Astrocyte (in vitro differentiated cells and primary cell): ENCODE data around the gene JPT2. TPM values are rescaled to one million over a fixed set of nuclear protein-coding genes. Genes with fewer than 3 reads are reported as not detected.

Experiments
- DNase-seq: peaks from one replicate; pipeline ENCODE4 v3.0.0-alpha.2; 2010; ENCODE audit warnings: low read depth
- FAIRE-seq: peaks from 2 replicates; lab custom pipeline; 2011; peaks lifted over from hg19 to GRCh38; lab: Jason Lieb, UNC
- H2AFZ ChIP-seq: 2 replicates; pipeline ENCODE4 v1.6.0; 2012; ENCODE audit warnings: low read depth, low read length, inconsistent platforms
- H3K27ac ChIP-seq: 2 replicates; pipeline ENCODE4 v1.5.1; 2011; ENCODE audit warnings: low read depth, low read length, inconsistent platforms
- H3K27me3 ChIP-seq: 2 replicates; pipeline ENCODE4 v1.6.0; 2011; ENCODE audit warnings: low read length, inconsistent platforms; ENCODE audit not compliant: insufficient read depth
- H3K36me3 ChIP-seq: 2 replicates; pipeline ENCODE4 v1.5.1; 2011; ENCODE audit warnings: low read length, inconsistent platforms; ENCODE audit not compliant: insufficient read depth
- H3K4me1 ChIP-seq: 2 replicates; pipeline ENCODE4 v1.5.1; 2011; ENCODE audit warnings: low read length, inconsistent platforms; ENCODE audit not compliant: insufficient read depth
- H3K4me2 ChIP-seq: 2 replicates; pipeline ENCODE4 v1.6.0; 2012; ENCODE audit warnings: low read length, inconsistent platforms
- H3K4me3 ChIP-seq: 2 replicates; pipeline ENCODE4 v1.5.1; 2011; ENCODE audit warnings: low read depth, mild to moderate bottlenecking, low read length, inconsistent platforms; ENCODE audit not compliant: insufficient read depth
- H3K79me2 ChIP-seq: 2 replicates; pipeline ENCODE4 v1.6.0; 2012; ENCODE audit warnings: mild to moderate bottlenecking, low read length, inconsistent platforms; ENCODE audit not compliant: insufficient read depth
- H3K9ac ChIP-seq: 2 replicates; pipeline ENCODE4 v1.6.0; 2012; ENCODE audit warnings: mild to moderate bottlenecking, low read length, inconsistent platforms
- H3K9me3 ChIP-seq: 2 replicates; pipeline ENCODE4 v1.5.1; 2012; ENCODE audit warnings: low read depth, mild to moderate bottlenecking, low read length, inconsistent platforms; ENCODE audit not compliant: insufficient read depth
- H4K20me1 ChIP-seq: 2 replicates; pipeline ENCODE4 v1.6.0; 2012; ENCODE audit warnings: low read length, inconsistent platforms; ENCODE audit not compliant: insufficient read depth
- H3K27ac Mint-ChIP-seq: one replicate; pipeline ENCODE4 v1.8.0; 2021; ENCODE audit warnings: mild to moderate bottlenecking, mixed read lengths; ENCODE audit not compliant: unreplicated experiment
- H3K27me3 Mint-ChIP-seq: one replicate; pipeline ENCODE4 v1.8.0; 2021; ENCODE audit warnings: low read depth, mixed read lengths; ENCODE audit not compliant: unreplicated experiment
- H3K36me3 Mint-ChIP-seq: one replicate; pipeline ENCODE4 v1.8.0; 2021; ENCODE audit warnings: low read depth, mixed read lengths; ENCODE audit not compliant: unreplicated experiment
- H3K4me1 Mint-ChIP-seq: one replicate; pipeline ENCODE4 v1.8.0; 2021; ENCODE audit warnings: low read depth, mixed read lengths; ENCODE audit not compliant: unreplicated experiment
- H3K4me3 Mint-ChIP-seq: one replicate; pipeline ENCODE4 v1.8.0; 2021; ENCODE audit warnings: mild to moderate bottlenecking, moderate library complexity, mixed read lengths; ENCODE audit not compliant: unreplicated experiment
- H3K9me3 Mint-ChIP-seq: one replicate; pipeline ENCODE4 v1.8.0; 2021; ENCODE audit warnings: mild to moderate bottlenecking, mixed read lengths; ENCODE audit not compliant: unreplicated experiment
- CTCF ChIP-seq: IDR thresholded peaks from 2 replicates; pipeline ENCODE4 v1.5.1; 2011; ENCODE audit warnings: low read depth, mild to moderate bottlenecking, inconsistent platforms, low read length, moderate library complexity; ENCODE audit not compliant: insufficient read depth
- EZH2 ChIP-seq: IDR thresholded peaks from 2 replicates; pipeline ENCODE4 v1.6.1; 2012; ENCODE audit warnings: mild to moderate bottlenecking, low read length, inconsistent platforms; ENCODE audit not compliant: insufficient read depth
- total RNA-seq: library from RNA; stranded (reverse); gene quantifications from 2 replicates; pipeline ENCODE4 v1.2.1, GENCODE V29; 2021

Gene JPT2
- total RNA-seq, 1 donor from 2014 or later: 143 TPM

- no peak overlapping the region for H3K4me2 ChIP-seq
- no peak for DNase-seq
- H3K9ac ChIP-seq: no peak overlapping the region
- TF ChIP-seq EZH2: no peak
- no peak for TF ChIP-seq CTCF
- H3K4me1 ChIP-seq: no peaks in the 10 kb centered on the region
- H3K36me3 ChIP-seq: peaks cover 58% of the 10 kb centered on the region
- peaks cover 5% of the 10 kb centered on the region for H4K20me1 ChIP-seq
- no peak overlapping the region for H2AFZ ChIP-seq
- no peaks in the 10 kb centered on the region for H3K9me3 ChIP-seq
- no peaks in the 10 kb centered on the region for H3K27me3 ChIP-seq
- Mint-ChIP-seq H3K36me3 (peaks cover 49% of the 10 kb centered on the region), H3K4me3 (no peak overlapping the region), H3K4me1 (no peaks in the 10 kb centered on the region), H3K27me3 (no peaks in the 10 kb centered on the region), H3K9me3 (no peaks in the 10 kb centered on the region), H3K27ac (no peak overlapping the region)
- no peaks in the 10 kb centered on the region for H3K79me2 ChIP-seq
- H3K27ac ChIP-seq: no peak overlapping the region
- H3K4me3 ChIP-seq: no peak overlapping the region
- no peak for FAIRE-seq
Measured at GRCh38 chr16:1667271-1667670, 10.8 kb upstream of the JPT2 start.

GRCh38 chr16:1667916-1668315, 10.2 kb upstream of the JPT2 start:
- H3K9me3 ChIP-seq: no peaks in the 10 kb centered on the region
- FAIRE-seq: no peak

More at GRCh38 chr16:1667916-1668315, 10.2 kb upstream of the JPT2 start:
- TF ChIP-seq CTCF (no peak), EZH2 (no peak)
- Histone ChIP-seq H3K4me2 (no peak overlapping the region), H3K27ac (no peak overlapping the region), H3K27me3 (no peaks in the 10 kb centered on the region), H4K20me1 (peaks cover 5% of the 10 kb centered on the region), H3K36me3 (peaks cover 57% of the 10 kb centered on the region), H3K4me3 (no peak overlapping the region), H3K4me1 (no peaks in the 10 kb centered on the region), H2AFZ (no peak overlapping the region), H3K9ac (no peak overlapping the region), H3K79me2 (no peaks in the 10 kb centered on the region)
- Mint-ChIP-seq H3K4me3 (no peak overlapping the region), H3K4me1 (no peaks in the 10 kb centered on the region), H3K9me3 (no peaks in the 10 kb centered on the region), H3K36me3 (peaks cover 52% of the 10 kb centered on the region), H3K27me3 (no peaks in the 10 kb centered on the region), H3K27ac (no peak overlapping the region)
- DNase-seq: no peak
